ENCODE data around the gene FARP1.
A peak's percentile ranks its signal among the peaks of the same experiment; 100 is the strongest.

Gene FARP1

DNA sequence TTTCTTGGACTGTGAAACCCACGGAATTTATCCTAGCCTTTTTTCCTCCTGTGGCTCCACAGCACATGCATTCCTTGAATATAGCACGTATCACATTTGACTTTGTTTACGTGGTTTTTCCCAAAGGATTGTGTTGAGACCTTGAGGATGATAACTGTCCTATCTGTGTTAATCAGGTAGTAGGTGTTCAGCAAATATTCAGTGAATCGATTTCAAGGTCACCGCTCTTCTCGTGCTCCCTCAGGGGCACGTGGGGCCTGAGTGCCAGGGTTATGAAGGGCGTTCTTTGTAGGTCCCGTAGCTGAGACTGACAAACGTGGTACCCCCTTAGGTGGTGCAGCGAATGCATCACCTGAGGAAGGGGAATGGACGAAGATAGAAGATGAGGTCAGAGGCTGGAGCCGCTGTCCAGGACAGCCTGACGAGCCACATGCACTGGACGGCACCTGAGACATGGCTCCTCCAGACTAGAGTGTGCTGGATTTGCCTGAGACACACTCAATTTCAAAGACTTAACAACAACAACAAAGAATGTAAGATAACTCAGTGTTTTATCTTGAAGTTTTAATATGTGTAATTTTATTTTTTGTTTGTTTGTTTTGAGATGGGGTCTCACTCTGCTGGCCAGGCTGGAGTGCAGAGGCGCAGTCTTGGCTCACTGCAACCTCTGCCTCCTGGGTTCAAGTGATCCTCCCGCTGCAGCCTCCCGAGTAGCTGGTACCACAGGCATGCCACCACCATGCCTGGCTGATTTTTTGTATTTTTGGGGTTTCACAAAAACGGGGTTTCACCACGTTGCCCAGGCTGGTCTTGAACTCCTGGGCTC, 165.4 kb downstream of the FARP1 start:
- no peak for DNase-seq

DNA sequence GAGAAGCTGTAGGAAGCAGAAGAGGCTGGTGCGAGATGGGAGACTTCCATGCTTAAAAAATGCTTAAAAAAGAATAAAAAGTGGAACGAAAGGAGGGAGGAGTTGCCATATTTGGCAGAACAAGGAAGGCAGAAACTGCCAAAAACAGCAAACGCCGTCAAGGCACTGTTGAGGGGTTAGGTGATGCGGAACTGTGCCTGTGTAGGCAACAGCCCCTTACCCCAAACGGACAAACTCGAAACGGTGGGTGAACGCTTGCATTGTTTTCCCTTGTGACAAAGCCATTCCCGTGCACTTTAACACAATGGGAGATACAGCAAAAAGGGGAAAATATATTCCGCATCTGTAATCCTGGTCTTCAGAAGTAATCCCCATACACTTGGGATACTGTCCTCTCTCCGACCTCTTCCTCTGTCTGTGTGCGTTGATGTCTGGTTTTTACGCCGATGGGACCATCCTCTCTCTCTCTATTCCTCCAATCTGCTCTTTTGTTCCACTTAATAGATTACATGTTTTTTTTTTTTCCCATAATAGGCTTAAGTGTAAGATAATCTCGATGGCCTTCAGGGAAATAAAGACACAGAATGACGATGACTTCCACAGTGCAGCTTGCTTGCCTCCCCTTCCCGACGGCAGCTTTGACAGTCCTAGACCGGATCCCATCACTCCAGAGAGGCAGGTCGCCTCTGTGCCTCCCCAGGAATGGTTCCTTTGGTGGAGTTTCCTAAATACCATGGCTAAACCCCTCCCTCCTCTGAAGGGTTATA, 166.9 kb downstream of the FARP1 start:
- no peak for DNase-seq

DNA sequence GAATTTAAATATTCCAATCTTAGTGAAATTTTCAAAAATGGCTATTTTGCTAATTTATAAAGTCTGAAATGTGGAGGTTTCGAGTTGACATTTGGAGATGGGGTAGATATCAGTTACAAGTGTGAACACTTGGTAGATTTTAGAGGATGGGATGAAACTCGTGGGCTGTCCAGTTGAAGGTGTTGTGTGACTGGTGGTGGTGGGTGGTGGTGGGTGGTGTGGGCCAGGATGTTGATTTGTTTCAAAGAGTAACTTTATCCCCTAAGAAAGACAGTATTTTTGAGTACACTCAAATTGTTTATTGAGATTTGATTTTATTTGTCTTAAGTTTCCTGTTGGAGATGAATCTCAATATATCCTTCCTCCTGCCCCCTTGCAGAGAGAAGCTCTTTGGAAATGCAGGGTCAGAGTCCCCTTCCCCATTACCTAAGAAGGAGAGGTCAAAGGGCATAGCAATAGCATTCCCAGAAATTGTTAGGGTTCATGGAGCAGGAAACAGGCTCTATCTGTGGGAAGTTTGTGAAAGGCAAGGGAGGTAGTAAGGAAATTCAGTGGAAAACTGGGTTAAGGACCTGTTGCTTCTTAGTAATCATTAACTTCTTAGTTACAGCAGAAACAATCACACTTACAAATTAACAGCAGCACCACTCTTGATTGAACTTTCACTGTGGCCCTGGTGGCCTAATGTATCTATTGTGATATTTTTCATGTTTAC, 167.7 kb downstream of the FARP1 start:
- DNase-seq = no peak

GRCh38 chr13:98311200-98311548, 168.3 kb downstream of the FARP1 start:
- no peak for DNase-seq

DNA sequence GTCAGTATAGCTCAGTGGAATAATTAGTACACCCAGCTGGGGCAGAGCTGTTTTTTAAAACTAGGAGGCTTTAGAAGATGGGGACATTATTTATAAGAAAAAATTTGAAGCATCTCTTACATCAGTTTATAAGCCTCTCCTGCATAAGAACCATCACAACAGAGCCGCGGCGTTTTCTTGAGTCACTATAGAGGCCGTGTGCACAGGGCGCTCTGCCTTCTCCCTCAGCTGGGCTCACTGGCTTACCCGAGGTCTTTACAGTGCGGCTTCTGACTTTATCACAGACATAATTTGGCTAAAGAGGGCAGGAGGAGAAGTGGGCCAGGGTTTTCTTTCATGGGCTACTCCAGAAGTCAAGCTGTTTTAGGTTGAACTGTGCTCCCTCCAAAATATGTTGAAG, 169.7 kb downstream of the FARP1 start:
- no peak for DNase-seq

DNA sequence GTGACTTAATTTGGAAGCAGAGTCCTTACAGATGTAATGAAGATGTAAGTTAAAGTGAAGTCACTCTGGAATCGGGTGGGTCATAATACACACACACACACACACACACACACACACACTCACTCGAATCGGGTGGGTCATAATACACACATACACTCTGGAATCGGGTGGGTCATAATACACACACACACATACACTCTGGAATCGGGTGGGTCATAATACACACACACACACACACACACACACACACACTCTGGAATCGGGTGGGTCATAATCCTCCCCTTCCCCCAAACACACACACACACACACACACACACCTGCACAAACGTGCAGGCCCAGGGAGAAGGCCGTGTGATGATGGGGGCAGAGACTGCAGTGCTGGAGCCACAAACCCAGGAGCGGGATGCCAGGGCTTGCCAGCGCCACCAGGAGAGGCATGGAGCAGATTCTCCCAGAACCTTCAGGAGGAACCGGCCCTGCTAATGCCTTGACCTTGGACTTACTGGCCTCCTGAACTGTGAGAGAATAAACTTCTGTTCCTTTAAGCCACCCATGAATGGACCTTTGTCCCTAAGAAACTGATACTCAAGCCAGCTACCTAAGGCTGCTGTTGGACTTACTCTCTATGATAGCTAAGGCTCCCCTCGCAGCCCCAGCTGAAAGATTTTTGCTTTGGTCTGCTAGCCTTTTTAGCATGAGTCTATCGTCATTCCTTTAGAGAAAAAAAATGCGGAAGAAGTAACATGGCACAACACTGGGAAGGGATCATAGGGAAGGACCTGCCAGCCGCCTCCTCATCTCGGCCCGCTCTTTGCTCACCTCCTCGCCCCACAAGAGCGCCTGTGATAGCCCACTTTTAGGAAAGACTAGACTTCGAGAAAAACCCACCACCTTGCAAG, 170.4 kb downstream of the FARP1 start:
- no peak for DNase-seq

DNA sequence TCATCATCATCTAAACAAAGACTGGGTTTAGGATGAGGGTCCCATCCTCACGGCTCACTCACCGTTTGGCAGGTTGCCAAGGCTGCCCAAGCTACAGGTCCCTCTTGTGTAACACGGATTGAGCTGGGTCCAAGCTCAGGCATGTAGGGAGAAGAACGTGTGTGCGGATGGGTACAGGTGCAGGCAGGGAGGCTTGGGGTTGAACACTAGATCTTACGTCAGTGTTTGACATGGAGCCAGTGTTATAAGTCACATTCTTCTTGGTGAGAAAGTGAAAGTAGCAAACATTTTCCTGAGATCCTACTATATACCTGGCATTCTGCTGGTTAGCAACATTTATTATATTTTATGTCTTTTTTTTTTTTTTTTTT, 171.0 kb downstream of the FARP1 start:
- no peak for DNase-seq

- DNase-seq = peak; percentile 72
These were observed 172.6 kb downstream of the FARP1 start for GRCh38 chr13:98315466-98315865.

GRCh38 chr13:98315902-98316301, 173.0 kb downstream of the FARP1 start:
- DNase-seq = no peak

DNA sequence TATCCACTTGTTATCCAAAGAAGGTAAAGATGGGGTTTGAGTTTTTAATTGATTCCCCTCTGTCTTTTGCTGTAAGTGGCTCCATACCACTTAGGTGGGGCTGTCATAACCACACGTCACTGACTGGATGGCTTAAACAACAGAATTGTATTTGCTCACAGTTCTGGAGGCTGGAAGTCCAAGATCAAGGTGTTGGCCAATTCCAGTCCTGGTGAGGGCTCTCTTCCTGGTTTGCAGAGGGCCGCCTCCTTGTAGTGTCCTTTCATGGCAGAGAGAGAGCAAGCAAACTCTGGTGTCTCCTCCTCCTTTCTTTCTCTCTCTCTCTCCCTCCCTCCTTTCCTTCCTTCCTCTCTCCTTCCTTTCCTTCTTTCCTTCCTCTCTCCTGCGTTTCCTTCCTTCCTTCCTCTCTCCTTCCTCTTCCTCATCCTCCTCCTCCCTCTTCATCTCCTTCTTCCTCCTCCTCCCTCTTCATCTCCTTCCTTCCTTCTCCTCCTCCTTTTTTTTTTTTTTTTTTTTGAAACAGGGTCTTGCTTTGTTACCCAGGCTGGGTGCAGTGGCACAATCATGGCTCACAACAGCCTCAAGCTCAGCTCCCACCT, 174.8 kb downstream of the FARP1 start:
- DNase-seq = no peak

GRCh38 chr13:98318263-98318878, 175.5 kb downstream of the FARP1 start:
- no peak for DNase-seq

DNA sequence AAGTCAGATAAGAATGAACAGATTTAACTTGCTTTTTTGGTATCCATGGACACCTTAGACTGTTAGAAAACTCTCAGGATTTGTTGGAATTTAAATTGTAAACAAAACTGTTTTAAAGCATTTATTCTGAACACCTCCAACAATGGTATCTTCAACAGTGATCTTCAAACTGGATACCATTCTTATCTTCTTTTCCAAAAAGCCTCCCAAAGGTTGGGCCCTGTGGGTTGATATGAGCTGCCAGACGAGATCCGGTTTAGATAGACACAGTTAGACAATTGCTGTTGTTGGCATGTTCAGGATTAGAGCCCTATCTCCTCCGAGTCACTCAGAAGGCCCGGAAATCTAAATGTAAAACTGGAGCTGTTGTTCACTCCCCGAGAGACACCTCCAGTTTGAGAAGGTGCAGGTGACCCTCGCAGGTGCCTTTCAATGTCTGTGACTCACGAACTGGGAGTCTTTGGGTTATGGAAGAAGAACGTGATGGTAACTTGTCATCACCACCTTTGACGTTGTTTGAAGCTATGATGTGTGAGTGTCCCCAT, 177.7 kb downstream of the FARP1 start:
- no peak for DNase-seq

GRCh38 chr13:98321395-98321794, 178.5 kb downstream of the FARP1 start:
- no peak for DNase-seq

- no peak for DNase-seq
These were observed 179.3 kb downstream of the FARP1 start for GRCh38 chr13:98322091-98322718.

DNA sequence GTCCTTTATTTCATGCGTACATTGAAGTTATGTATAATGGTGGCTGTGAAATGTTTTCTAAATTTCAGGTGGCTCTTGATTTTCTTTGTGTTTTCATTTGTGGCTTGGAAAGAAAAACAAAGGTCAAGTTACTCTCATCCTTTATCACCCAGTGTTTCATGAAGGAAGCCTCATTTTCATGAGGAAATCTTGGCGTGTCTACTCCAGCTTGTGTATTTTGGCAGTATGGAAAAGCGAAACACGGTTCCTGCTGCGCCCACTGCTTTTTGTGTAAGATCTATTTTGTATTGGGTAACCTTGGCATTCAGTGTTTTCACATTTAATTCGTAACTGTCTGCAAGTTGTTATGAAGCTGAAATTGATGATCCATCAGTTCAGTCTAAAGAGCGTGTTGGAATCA, 181.2 kb downstream of the FARP1 start:
- no peak for DNase-seq

DNA sequence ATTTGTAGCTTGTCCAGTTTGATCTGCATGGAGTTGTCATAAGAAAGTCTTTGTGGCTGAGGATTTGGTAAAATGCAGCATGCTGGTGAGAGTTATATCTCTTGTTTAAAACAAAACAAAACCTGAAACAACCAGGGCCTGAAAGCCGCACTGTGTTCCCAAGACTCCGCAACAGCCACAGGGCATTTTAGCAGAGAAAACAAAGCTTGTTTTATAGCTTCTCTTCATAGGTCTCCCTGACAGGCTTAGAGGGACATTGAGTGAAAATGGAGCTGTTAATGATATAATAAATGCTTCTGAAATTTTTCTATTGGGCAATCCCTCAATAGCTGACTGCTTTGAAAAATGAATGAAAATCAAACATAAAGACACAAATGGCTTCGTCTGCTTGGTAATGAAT, 182.8 kb downstream of the FARP1 start:
- DNase-seq = no peak

- no peak for DNase-seq
These were observed 183.4 kb downstream of the FARP1 start for GRCh38 chr13:98326291-98326690.

DNA sequence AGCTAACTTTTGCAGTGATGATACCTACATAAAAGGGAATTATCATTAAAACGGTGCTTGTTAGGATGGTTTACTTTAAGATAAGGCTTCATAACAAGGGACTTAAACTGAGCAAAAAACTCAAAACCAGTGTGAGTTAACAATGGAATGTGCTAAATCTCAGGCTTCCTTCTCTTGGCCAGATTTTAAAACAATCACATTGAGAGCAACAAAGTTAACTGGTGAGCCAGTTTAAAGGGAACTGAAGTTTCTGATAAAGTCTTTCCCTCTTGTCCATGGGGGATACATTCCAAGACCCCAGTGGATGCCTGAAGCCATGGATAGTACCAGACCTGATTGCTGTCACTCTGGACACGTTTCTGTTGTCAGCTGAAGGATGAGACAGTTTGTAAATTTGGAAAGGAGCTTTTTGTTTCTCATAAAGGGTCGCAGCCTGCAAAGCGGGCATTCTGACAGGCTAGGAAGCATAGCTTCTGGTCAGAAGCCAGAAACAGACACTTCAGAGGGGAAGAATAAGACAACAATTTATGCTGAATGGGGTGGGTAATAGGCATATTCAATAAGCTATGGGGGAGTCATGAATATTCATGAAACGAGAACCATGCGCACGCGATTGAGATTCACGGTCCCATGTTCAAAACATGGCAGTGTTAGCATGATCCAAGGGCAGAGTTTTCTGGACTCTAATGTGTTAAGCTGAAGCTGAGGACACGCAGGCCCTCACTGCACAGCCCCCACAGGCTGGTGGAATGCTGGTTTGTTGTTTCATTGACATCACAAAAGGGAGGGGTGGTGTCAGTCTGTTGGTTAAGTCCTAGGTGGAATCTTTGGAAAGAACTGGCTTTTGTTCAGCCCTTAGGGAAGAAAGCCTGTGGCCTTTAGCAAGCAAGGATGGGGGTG, 184.7 kb downstream of the FARP1 start:
- peak; percentile 90 for DNase-seq

GRCh38 chr13:98328511-98328910, 185.6 kb downstream of the FARP1 start:
- no peak for DNase-seq

GRCh38 chr13:98332222-98332621, 189.3 kb downstream of the FARP1 start:
- no peak for DNase-seq

Measured in fibroblast of skin of back (primary cell).